Measurements from ENCODE around the gene LEFTY1.

Gene LEFTY1

GRCh38 chr1:225917536-225917935 lies 28.6 kb upstream of the LEFTY1 start:
- TF ChIP-seq CTCF (IDR thresholded peaks at IDR 0.05; ENCODE audit: low read depth, low read length, missing control alignments) = no peak
- Histone ChIP-seq H3K27ac (no peak overlapping the region), H3K36me3 (replicated peaks) (peaks cover 30% of the 10 kb centered on the region), H3K27me3 (replicated peaks) (no peaks in the 10 kb centered on the region), H3K4me3 (ENCODE audit: low read depth, low read length) (no peak overlapping the region)
- DNase-seq = no peak
- in situ Hi-C loops (cut with HindIII; ENCODE audit: low pct_ligation_motif_present, low sequenced_read_pairs) = no loop called here

- in situ Hi-C loops (cut with HindIII; ENCODE audit: low pct_ligation_motif_present, low sequenced_read_pairs) = no loop called here
- Histone ChIP-seq H3K36me3 (replicated peaks) (peaks cover 30% of the 10 kb centered on the region), H3K27me3 (replicated peaks) (no peaks in the 10 kb centered on the region), H3K4me3 (ENCODE audit: low read depth, low read length) (no peak overlapping the region), H3K27ac (no peak overlapping the region)
- DNase-seq = no peak
- TF ChIP-seq CTCF (IDR thresholded peaks at IDR 0.05; ENCODE audit: low read depth, low read length, missing control alignments) = no peak
These were observed 28.2 kb upstream of the LEFTY1 start for GRCh38 chr1:225917101-225917500.

GRCh38 chr1:225915538-225915991 lies 26.6 kb upstream of the LEFTY1 start:
- no peak overlapping the region for H3K27ac ChIP-seq

GRCh38 chr1:225914947-225915346 lies 26.0 kb upstream of the LEFTY1 start:
- no peak for TF ChIP-seq CTCF (IDR thresholded peaks at IDR 0.05; ENCODE audit: low read depth, low read length, missing control alignments)
- Histone ChIP-seq H3K4me3 (ENCODE audit: low read depth, low read length) (no peak overlapping the region), H3K27ac (no peak overlapping the region), H3K27me3 (replicated peaks) (no peaks in the 10 kb centered on the region), H3K36me3 (replicated peaks) (peaks cover 15% of the 10 kb centered on the region)
- in situ Hi-C loops (cut with HindIII; ENCODE audit: low pct_ligation_motif_present, low sequenced_read_pairs) = no loop called here
- DNase-seq = no peak

More at GRCh38 chr1:225915538-225915991, 26.6 kb upstream of the LEFTY1 start:
- in situ Hi-C loops (cut with HindIII; ENCODE audit: low pct_ligation_motif_present, low sequenced_read_pairs) = no loop called here
- no peak for DNase-seq
- no peaks in the 10 kb centered on the region for H3K27me3 ChIP-seq (replicated peaks)
- no peak for TF ChIP-seq CTCF (IDR thresholded peaks at IDR 0.05; ENCODE audit: low read depth, low read length, missing control alignments)
- H3K36me3 ChIP-seq (replicated peaks) = peaks cover 17% of the 10 kb centered on the region
- no peak overlapping the region for H3K4me3 ChIP-seq (ENCODE audit: low read depth, low read length)

GRCh38 chr1:225914391-225914790 lies 25.4 kb upstream of the LEFTY1 start:
- in situ Hi-C loops (cut with HindIII; ENCODE audit: low pct_ligation_motif_present, low sequenced_read_pairs) = no loop called here
- H3K36me3 ChIP-seq (replicated peaks) = peaks cover 15% of the 10 kb centered on the region
- no peak for DNase-seq
- no peaks in the 10 kb centered on the region for H3K27me3 ChIP-seq (replicated peaks)
- H3K4me3 ChIP-seq (ENCODE audit: low read depth, low read length) = no peak overlapping the region
- TF ChIP-seq CTCF (IDR thresholded peaks at IDR 0.05; ENCODE audit: low read depth, low read length, missing control alignments) = no peak
- H3K27ac ChIP-seq = no peak overlapping the region
